Duodenal mucosa (tissue), 2 donors: ENCODE measurements around the gene GFRA1.

Source experiments
- H3K27ac ChIP-seq: one replicate; pipeline ENCODE4 v1.7.0; 2013; ENCODE audit warnings: low read depth, low read length
- H3K27me3 ChIP-seq, 2 donors: one replicate each; pipeline ENCODE4 v1.7.0; 2013; ENCODE audit warnings: low read length in 2 of 2, control low read depth in 1 of 2; ENCODE audit not compliant: insufficient read depth in 2 of 2, control insufficient read depth in 1 of 2
- H3K36me3 ChIP-seq, 2 donors: one replicate each; pipeline ENCODE4 v1.7.0; 2013; ENCODE audit warnings: low read length in 2 of 2, control low read depth in 1 of 2; ENCODE audit not compliant: insufficient read depth in 2 of 2, control insufficient read depth in 1 of 2
- H3K4me1 ChIP-seq, 2 donors: one replicate each; pipeline ENCODE4 v1.7.0; 2013; ENCODE audit warnings: low read length in 2 of 2, control low read depth in 1 of 2; ENCODE audit not compliant: insufficient read depth in 2 of 2, control insufficient read depth in 1 of 2
- H3K4me3 ChIP-seq, 2 donors: one replicate each; pipeline ENCODE4 v1.7.0; 2013; ENCODE audit warnings: low read length in 2 of 2, low read depth in 1 of 2
- H3K9ac ChIP-seq, 2 donors: one replicate each; pipeline ENCODE4 v1.7.0; 2013; ENCODE audit warnings: low read length in 2 of 2, low read depth in 1 of 2
- H3K9me3 ChIP-seq, 2 donors: one replicate each; pipeline ENCODE4 v1.7.0; 2013; ENCODE audit warnings: low read length in 2 of 2, control low read depth in 1 of 2; ENCODE audit not compliant: control insufficient read depth in 1 of 2

The GFRA1 gene, protein sequence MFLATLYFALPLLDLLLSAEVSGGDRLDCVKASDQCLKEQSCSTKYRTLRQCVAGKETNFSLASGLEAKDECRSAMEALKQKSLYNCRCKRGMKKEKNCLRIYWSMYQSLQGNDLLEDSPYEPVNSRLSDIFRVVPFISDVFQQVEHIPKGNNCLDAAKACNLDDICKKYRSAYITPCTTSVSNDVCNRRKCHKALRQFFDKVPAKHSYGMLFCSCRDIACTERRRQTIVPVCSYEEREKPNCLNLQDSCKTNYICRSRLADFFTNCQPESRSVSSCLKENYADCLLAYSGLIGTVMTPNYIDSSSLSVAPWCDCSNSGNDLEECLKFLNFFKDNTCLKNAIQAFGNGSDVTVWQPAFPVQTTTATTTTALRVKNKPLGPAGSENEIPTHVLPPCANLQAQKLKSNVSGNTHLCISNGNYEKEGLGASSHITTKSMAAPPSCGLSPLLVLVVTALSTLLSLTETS

GRCh38 chr10:116272440-116273283 lies at the start of gene GFRA1:
Gene GFRA1, minus strand, starts transcription at chr10:116273206. Its CDS starts 1,177 bp downstream, at chr10:116272029.
- Histone ChIP-seq H3K4me1 (no peaks in the 10 kb centered on the region), H3K27ac (no peak within 1 kb of the TSS), H3K4me3 (peak within 1 kb of the TSS; percentile 22 to 50), H3K9me3 (no peaks in the 10 kb centered on the region), H3K36me3 (no peaks in the 10 kb centered on the region), H3K9ac (no peak within 1 kb of the TSS), H3K27me3 (peaks cover 32 to 63% of the 10 kb centered on the region in 2 donors)

DNA sequence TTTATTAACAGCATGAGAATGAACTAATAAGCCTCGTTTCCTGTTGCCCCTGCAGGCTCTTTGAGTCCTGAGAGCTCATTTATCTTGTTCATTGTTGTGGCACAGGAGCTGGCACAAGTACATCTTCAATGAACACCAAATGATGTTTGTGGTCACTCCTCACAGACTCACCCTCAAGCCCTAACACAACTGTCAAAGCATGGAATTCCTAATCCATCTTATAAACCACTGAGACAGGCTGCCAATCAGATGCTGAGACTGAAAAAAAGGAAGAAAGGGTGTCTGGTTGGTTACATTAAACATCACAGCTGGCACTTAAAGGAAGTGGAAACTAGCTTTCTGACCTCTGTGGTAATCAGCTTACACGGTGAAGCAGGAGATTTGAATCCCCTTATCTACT lies 43.5 kb upstream of the GFRA1 start:
- H3K4me3 ChIP-seq, result no peak overlapping the region
- no peak overlapping the region for H3K27ac ChIP-seq
- H3K27me3 ChIP-seq, result no peaks in the 10 kb centered on the region
- H3K9ac ChIP-seq, result no peak overlapping the region
- no peaks in the 10 kb centered on the region for H3K4me1 ChIP-seq
- H3K36me3 ChIP-seq, result no peaks in the 10 kb centered on the region
- H3K9me3 ChIP-seq, result no peaks in the 10 kb centered on the region

GRCh38 chr10:116312548-116312947 lies 39.5 kb upstream of the GFRA1 start:
- no peaks in the 10 kb centered on the region for H3K36me3 ChIP-seq
- no peaks in the 10 kb centered on the region for H3K4me1 ChIP-seq
- H3K9ac ChIP-seq, result no peak overlapping the region

DNA sequence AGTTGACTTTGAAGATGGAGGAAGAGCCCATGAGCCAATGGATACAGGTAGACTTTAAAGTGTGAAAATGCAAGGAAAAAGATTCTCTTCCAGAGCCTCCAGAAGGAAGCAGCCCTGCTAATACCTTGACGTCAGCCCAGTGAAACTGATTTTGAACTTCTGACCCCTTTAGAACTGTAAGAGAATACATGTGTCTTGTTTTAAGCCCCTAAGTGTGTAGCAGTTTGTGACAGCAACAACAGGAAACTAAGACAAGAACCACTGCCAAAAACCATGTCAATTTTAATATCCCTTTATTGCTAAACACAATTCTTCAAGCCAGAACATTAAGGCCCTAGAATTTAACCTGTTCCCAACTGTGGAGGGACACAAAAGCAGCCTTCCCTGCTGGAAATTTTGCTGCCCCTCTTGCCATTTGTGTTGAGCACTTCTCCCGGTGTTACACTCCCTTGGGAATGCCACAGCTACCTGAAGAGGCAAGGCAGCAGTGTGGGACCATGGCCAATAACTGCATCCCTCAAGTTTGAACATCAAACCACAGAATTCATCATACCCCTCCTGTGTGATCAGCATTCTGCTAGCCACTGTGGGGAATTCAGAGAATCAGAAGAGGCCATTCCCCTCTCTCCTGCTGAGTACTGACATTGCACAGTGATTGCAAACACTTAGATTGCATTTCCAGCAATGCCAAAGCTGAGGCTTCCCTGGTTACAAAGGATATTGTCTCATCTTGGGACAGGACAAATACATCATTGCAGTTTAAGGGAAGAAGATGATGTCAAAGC lies 38.9 kb upstream of the GFRA1 start:
- Histone ChIP-seq H3K4me1 (no peaks in the 10 kb centered on the region), H3K9me3 (no peaks in the 10 kb centered on the region), H3K27ac (no peak overlapping the region), H3K9ac (no peak overlapping the region), H3K36me3 (no peaks in the 10 kb centered on the region), H3K27me3 (no peaks in the 10 kb centered on the region), H3K4me3 (no peak overlapping the region)

More at GRCh38 chr10:116312548-116312947, 39.5 kb upstream of the GFRA1 start:
- Histone ChIP-seq H3K4me3 (no peak overlapping the region), H3K9me3 (no peaks in the 10 kb centered on the region), H3K27ac (no peak overlapping the region), H3K27me3 (no peaks in the 10 kb centered on the region)

GRCh38 chr10:116311016-116311415 lies 38.0 kb upstream of the GFRA1 start:
- Histone ChIP-seq H3K9ac (no peak overlapping the region), H3K27me3 (no peaks in the 10 kb centered on the region), H3K27ac (no peak overlapping the region), H3K4me3 (no peak overlapping the region), H3K36me3 (no peaks in the 10 kb centered on the region), H3K4me1 (no peaks in the 10 kb centered on the region), H3K9me3 (no peaks in the 10 kb centered on the region)

DNA sequence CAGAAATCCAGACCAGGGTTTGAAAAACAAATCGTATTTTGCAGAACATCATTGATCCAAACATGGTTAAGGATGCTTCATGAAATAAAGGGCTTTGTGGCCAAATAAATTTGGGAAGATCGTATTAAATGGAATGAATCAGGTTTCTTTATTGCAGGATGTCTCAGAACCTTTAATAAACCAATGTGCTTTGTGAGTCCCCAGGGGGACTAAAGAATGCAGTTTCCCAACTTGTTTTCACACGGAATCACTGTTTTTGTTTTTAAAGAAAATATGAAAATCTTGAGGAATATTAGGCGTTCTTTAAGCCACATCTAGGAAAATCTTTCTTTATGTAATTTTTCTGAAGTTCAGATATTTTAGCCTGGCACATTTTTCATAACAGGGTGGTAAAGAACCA lies 34.4 kb upstream of the GFRA1 start:
- H3K4me1 ChIP-seq, result no peaks in the 10 kb centered on the region
- H3K4me3 ChIP-seq, result no peak overlapping the region
- H3K9ac ChIP-seq, result no peak overlapping the region
- no peaks in the 10 kb centered on the region for H3K27me3 ChIP-seq
- no peaks in the 10 kb centered on the region for H3K9me3 ChIP-seq
- H3K36me3 ChIP-seq, result no peaks in the 10 kb centered on the region
- H3K27ac ChIP-seq, result no peak overlapping the region

DNA sequence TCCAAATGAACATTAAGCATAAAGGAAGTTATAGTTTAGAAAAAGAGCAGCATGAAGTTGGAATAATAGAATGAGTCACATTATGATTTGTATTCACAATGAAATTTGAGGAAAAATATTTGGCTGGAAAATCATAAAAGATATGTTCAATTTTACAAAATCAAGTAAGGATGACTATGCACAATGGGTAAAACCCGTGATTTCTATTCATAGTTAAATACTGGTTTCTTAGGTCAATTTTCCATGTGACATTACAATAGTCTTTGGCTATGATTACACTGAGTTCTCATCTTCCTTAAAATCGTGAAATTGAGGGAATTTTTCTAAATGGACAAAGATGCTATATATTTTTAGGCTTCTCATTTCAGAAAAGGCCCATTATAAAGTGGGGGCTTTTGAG lies 33.8 kb upstream of the GFRA1 start:
- H3K27ac ChIP-seq, result no peak overlapping the region

GRCh38 chr10:116304923-116305322 lies 31.9 kb upstream of the GFRA1 start:
- Histone ChIP-seq H3K27me3 (no peaks in the 10 kb centered on the region), H3K9me3 (no peaks in the 10 kb centered on the region), H3K27ac (no peak overlapping the region), H3K9ac (no peak overlapping the region), H3K36me3 (no peaks in the 10 kb centered on the region), H3K4me3 (no peak overlapping the region), H3K4me1 (no peaks in the 10 kb centered on the region)

More for the DNA sequence above, 33.8 kb upstream of the GFRA1 start:
- Histone ChIP-seq H3K36me3 (no peaks in the 10 kb centered on the region), H3K9ac (no peak overlapping the region), H3K4me1 (no peaks in the 10 kb centered on the region), H3K27me3 (no peaks in the 10 kb centered on the region), H3K4me3 (no peak overlapping the region), H3K9me3 (no peaks in the 10 kb centered on the region)

DNA sequence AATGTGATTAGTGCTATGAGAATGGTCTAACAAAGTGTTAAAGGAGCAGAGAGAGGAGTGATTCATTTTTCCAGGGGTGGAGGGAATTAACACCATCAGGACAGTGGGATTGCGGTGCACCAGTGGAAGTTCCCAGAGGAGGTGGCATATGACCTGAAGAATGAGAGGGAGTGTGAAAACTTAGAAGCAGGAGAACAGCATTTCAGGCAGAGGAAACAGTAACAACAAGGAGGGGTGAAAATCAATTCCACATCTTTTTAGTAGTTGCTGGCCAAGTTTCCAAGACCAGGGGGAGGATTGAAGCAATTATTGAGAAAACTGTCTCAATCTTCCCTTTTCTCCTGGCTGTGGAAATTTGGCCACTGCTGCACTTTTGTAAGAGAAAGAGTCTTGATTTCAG lies 27.5 kb upstream of the GFRA1 start:
- H3K4me3 ChIP-seq, result no peak overlapping the region
- no peak overlapping the region for H3K27ac ChIP-seq
- no peaks in the 10 kb centered on the region for H3K27me3 ChIP-seq
- no peaks in the 10 kb centered on the region for H3K4me1 ChIP-seq
- no peaks in the 10 kb centered on the region for H3K9me3 ChIP-seq
- no peaks in the 10 kb centered on the region for H3K36me3 ChIP-seq
- H3K9ac ChIP-seq, result no peak overlapping the region
